Thyroid gland (tissue), 4 donors: ENCODE results near the gene ASPM. TPM values are rescaled to one million over a fixed set of nuclear protein-coding genes. Genes with fewer than 3 reads are reported as not detected.

Source experiments
- DNase-seq, 2 donors: peaks; one replicate each; pipeline ENCODE4 v3.0.0-alpha.2; 2019
- H3K27ac ChIP-seq, 3 donors: fragments of 200-600 bp; sonication (generic); 1 replicate in 2 of 3; 2 replicates in 1 of 3; pipeline ENCODE4 v1.5.1; 2016 to 2019; ENCODE audit warnings: mild to moderate bottlenecking in 1 of 3, moderate library complexity in 1 of 3
- H3K27me3 ChIP-seq: fragments of 200-600 bp; sonication (generic); one replicate; pipeline ENCODE4 v1.5.1; 2019
- H3K36me3 ChIP-seq, 2 donors: fragments of 200-600 bp; sonication (generic); one replicate each; pipeline ENCODE4 v1.5.1; 2016 to 2019
- H3K4me1 ChIP-seq, 2 donors: fragments of 200-600 bp; sonication (generic); one replicate each; pipeline ENCODE4 v1.5.1; 2017 to 2019
- H3K4me3 ChIP-seq, 3 donors: fragments of 200-600 bp; sonication (generic); replicated peaks in 1 of 3; 1 replicate in 2 of 3; 2 replicates in 1 of 3; pipeline ENCODE4 v1.5.1; 2016; ENCODE audit warnings: mild to moderate bottlenecking in 1 of 3
- H3K9me3 ChIP-seq: fragments of 200-600 bp; sonication (generic); one replicate; pipeline ENCODE4 v1.5.1; 2017
- CTCF ChIP-seq, 6 experiments: fragments of 200-600 bp in 3 of 6; fragments of 450-650 bp in 3 of 6; sonication (generic) in 3 of 6; IDR thresholded peaks; one replicate each; pipeline ENCODE4 v1.5.1; 2016 to 2019; ENCODE audit warnings: antibody characterized with exemption in 6 of 6, mild to moderate bottlenecking in 2 of 6, inconsistent platforms in 1 of 6, moderate library complexity in 1 of 6
- POLR2A ChIP-seq, 2 donors: fragments of 450-650 bp; IDR thresholded peaks; one replicate each; pipeline ENCODE4 v1.6.1; 2017; ENCODE audit warnings: antibody characterized with exemption in 2 of 2, mild to moderate bottlenecking in 2 of 2, moderate library complexity in 1 of 2
- WGBS, 2 donors: methylation state at CpG; one replicate each; pipeline ENCODE4 v1.1.5; 2017; 5-methylcytosine and 5-hydroxymethylcytosine counted together
- intact Hi-C: fragments of 100-400 bp; cut with DNase I; formaldehyde crosslinking; loops from one replicate; pipeline ENCODE4 v1.15.1; 2023
- total RNA-seq, 4 donors: library from RNA; depleted of rRNA; stranded (reverse); fragments of >200 nt; gene quantifications; one replicate each; pipeline ENCODE4 v1.2.3, GENCODE V29; 2016

Gene ASPM
- 1 to 10 TPM in 1 of 4 donors, under 1 TPM in 3; 0.15 to 1.2 (median 0.38) TPM for total RNA-seq

GRCh38 chr1:197146101-197147095 is at the start of gene ASPM:
TSS of gene ASPM (minus strand) at chr1:197146669. CDS start at chr1:197146437, 232 bp downstream.
- DNase-seq: peak; percentile 93 to 94
- H3K4me3 ChIP-seq: peak within 1 kb of the TSS in 2 of 3 donors; percentile 46 to 49
- no peaks in the 10 kb centered on the region for H3K36me3 ChIP-seq
- no peak within 1 kb of the TSS for H3K27ac ChIP-seq
- intact Hi-C loops: no loop called here
- H3K27me3 ChIP-seq: no peaks in the 10 kb centered on the region
- 1 to 2% methylated on average over 45 to 49 of the region's 67 CpGs for WGBS, 2 donors
- H3K9me3 ChIP-seq: no peaks in the 10 kb centered on the region
- peaks cover 0 to 5% of the 10 kb centered on the region in 2 donors for H3K4me1 ChIP-seq
- TF ChIP-seq POLR2A (IDR thresholded peaks at IDR 0.05) (no peak), CTCF (IDR thresholded peaks at IDR 0.05) (no peak)

- Histone ChIP-seq H3K36me3 (no peaks in the 10 kb centered on the region), H3K27me3 (no peaks in the 10 kb centered on the region), H3K4me1 (peaks cover 15 to 30% of the 10 kb centered on the region in 2 donors), H3K27ac (no peak overlapping the region), H3K9me3 (no peaks in the 10 kb centered on the region), H3K4me3 (no peak overlapping the region)
- DNase-seq: no peak
- intact Hi-C loops: no loop called here
- TF ChIP-seq CTCF (IDR thresholded peaks at IDR 0.05) (no peak), POLR2A (IDR thresholded peaks at IDR 0.05) (no peak)
These were observed 48.6 kb upstream of the ASPM start for GRCh38 chr1:197195100-197195499.

GRCh38 chr1:197184190-197184589 is 37.7 kb upstream of the ASPM start:
- H3K27me3 ChIP-seq: no peaks in the 10 kb centered on the region
- H3K36me3 ChIP-seq: peaks cover 18 to 34% of the 10 kb centered on the region in 2 donors
- intact Hi-C loops: no loop called here

GRCh38 chr1:197183195-197183748 is 36.8 kb upstream of the ASPM start:
- Histone ChIP-seq H3K27ac (no peak overlapping the region), H3K4me1 (no peaks in the 10 kb centered on the region), H3K4me3 (no peak overlapping the region), H3K9me3 (no peaks in the 10 kb centered on the region), H3K27me3 (no peaks in the 10 kb centered on the region), H3K36me3 (peaks cover 18 to 29% of the 10 kb centered on the region in 2 donors)
- no peak for DNase-seq
- intact Hi-C loops: no loop called here
- 96 to 99% methylated on average over 5 of the region's 5 CpGs for WGBS, 2 donors
- TF ChIP-seq POLR2A (IDR thresholded peaks at IDR 0.05): no peak
- TF ChIP-seq CTCF (IDR thresholded peaks at IDR 0.05): no peak

More at GRCh38 chr1:197184190-197184589, 37.7 kb upstream of the ASPM start:
- Histone ChIP-seq H3K4me1 (no peaks in the 10 kb centered on the region), H3K27ac (no peak overlapping the region), H3K9me3 (no peaks in the 10 kb centered on the region), H3K4me3 (no peak overlapping the region)
- TF ChIP-seq CTCF (IDR thresholded peaks at IDR 0.05) (no peak), POLR2A (IDR thresholded peaks at IDR 0.05) (no peak)
- DNase-seq: no peak
- WGBS, 2 donors: 100% methylated on average over 1 of the region's 1 CpG

GRCh38 chr1:197182716-197183115 is 36.2 kb upstream of the ASPM start:
- DNase-seq: no peak
- no peak overlapping the region for H3K27ac ChIP-seq
- intact Hi-C loops: no loop called here
- WGBS, 2 donors: 94 to 99% methylated on average over 3 of the region's 3 CpGs
- H3K4me1 ChIP-seq: no peaks in the 10 kb centered on the region
- H3K4me3 ChIP-seq: no peak overlapping the region
- H3K36me3 ChIP-seq: peaks cover 18 to 24% of the 10 kb centered on the region in 2 donors
- H3K27me3 ChIP-seq: no peaks in the 10 kb centered on the region
- H3K9me3 ChIP-seq: no peaks in the 10 kb centered on the region
- no peak for TF ChIP-seq POLR2A (IDR thresholded peaks at IDR 0.05)
- TF ChIP-seq CTCF (IDR thresholded peaks at IDR 0.05): no peak
